Testis (tissue), 3 donors: ENCODE data around the gene DIABLO. TPM values are rescaled to one million over a fixed set of nuclear protein-coding genes. Genes with fewer than 3 reads are reported as not detected.

Experiments
- polyA plus RNA-seq: library from polyadenylated mRNA; stranded (reverse); fragments of 350-450 nt; fragmentation: Illumina TruSeq; extraction: RNeasy Lipid Tissue Mini Kit (QIAGEN cat#74804); gene quantifications from one replicate; pipeline ENCODE4 v1.2.3, GENCODE V29; 2014; ENCODE audit warnings: low read depth, low replicate concordance; ENCODE audit not compliant: insufficient read depth
- small RNA-seq, 2 donors: library from RNA; depleted of rRNA; stranded (forward); fragments of <200 nt; gene quantifications; one replicate each; pipeline ENCODE3, GENCODE V24; 2016
- total RNA-seq, 2 donors: library from RNA; depleted of rRNA; stranded (reverse); fragments of >200 nt; gene quantifications; one replicate each; pipeline ENCODE4 v1.2.3, GENCODE V29; 2016

DIABLO gene
- total and polyA plus RNA-seq, 3 donors from 2014 or later: 138 to 204 (median 203) TPM

Small RNAs within 50 kb of the gene (small RNA-seq; reads per million reads assigned to genes)
- gene DIABLO: 0.64 to 0.66 reads per million in 2 donors

Other genes with a start within 250 kb of the DIABLO start
- 10 to 100 TPM; 10.2 to 11.1 TPM for gene BCL7A, start 204.2 kb downstream of the DIABLO start, total RNA-seq
- 5.9 TPM for gene BCL7A, start 204.2 kb downstream of the DIABLO start, polyA plus RNA-seq
- 10 to 100 TPM; 61.2 to 67.9 TPM for gene MLXIP, start 147.3 kb downstream of the DIABLO start, total RNA-seq
- gene MLXIP, start 147.3 kb downstream of the DIABLO start, polyA plus RNA-seq: 39.9 TPM
- not detected for gene IL31, start 51.8 kb downstream of the DIABLO start, total RNA-seq
- gene IL31, start 51.8 kb downstream of the DIABLO start, polyA plus RNA-seq: 0.38 TPM
- 10 to 100 TPM; 10.8 to 11.0 TPM for gene LRRC43, start 42.9 kb downstream of the DIABLO start, total RNA-seq
- gene LRRC43, start 42.9 kb downstream of the DIABLO start, polyA plus RNA-seq: 16.6 TPM
- gene B3GNT4, start 22.3 kb downstream of the DIABLO start, total RNA-seq: 1 to 10 TPM; 2.2 to 5.2 TPM
- gene B3GNT4, start 22.3 kb downstream of the DIABLO start, polyA plus RNA-seq: 2.1 TPM
- 10 to 100 TPM; 36.1 to 41.3 TPM for gene VPS33A, start 40.4 kb upstream of the DIABLO start, total RNA-seq
- gene VPS33A, start 40.4 kb upstream of the DIABLO start, polyA plus RNA-seq: 50.1 TPM
- 10 to 100 TPM; 51.9 to 66.5 TPM for gene CLIP1, start 196.6 kb upstream of the DIABLO start, total RNA-seq
- gene CLIP1, start 196.6 kb upstream of the DIABLO start, polyA plus RNA-seq: 25.1 TPM